ENCODE results near the gene RAB3GAP2.
"Not testable (repeated sequence)": the region's sequence is repeated elsewhere in the genome, so short reads cannot be mapped to it uniquely, and the experiment has no call there.

Gene RAB3GAP2

GRCh38 chr1:220195701-220196100 lies 76.6 kb downstream of the RAB3GAP2 start:
- DNase-seq (ENCODE audit: low spot score) = no peak

GRCh38 chr1:220189750-220190347 lies 82.4 kb downstream of the RAB3GAP2 start:
- DNase-seq (ENCODE audit: low spot score) = no peak

- DNase-seq (ENCODE audit: low spot score) = no peak
Observed at GRCh38 chr1:220188538-220188937, 83.7 kb downstream of the RAB3GAP2 start.

GRCh38 chr1:220186752-220187151 lies 85.5 kb downstream of the RAB3GAP2 start:
- no peak for DNase-seq (ENCODE audit: low spot score)

- no peak for DNase-seq (ENCODE audit: low spot score)
Observed at GRCh38 chr1:220184506-220184905, 87.7 kb downstream of the RAB3GAP2 start.

GRCh38 chr1:220182656-220183055 lies 89.6 kb downstream of the RAB3GAP2 start:
- no peak for DNase-seq (ENCODE audit: low spot score)

GRCh38 chr1:220182111-220182510 lies 90.1 kb downstream of the RAB3GAP2 start:
- no peak for DNase-seq (ENCODE audit: low spot score)

- no peak for DNase-seq (ENCODE audit: low spot score)
Observed at GRCh38 chr1:220176540-220176939, 95.7 kb downstream of the RAB3GAP2 start.

- no peak for DNase-seq (ENCODE audit: low spot score)
Observed at GRCh38 chr1:220170836-220171526, 101.3 kb downstream of the RAB3GAP2 start.

GRCh38 chr1:220169887-220170286 lies 102.4 kb downstream of the RAB3GAP2 start:
- not testable (repeated sequence) for DNase-seq (ENCODE audit: low spot score)

GRCh38 chr1:220166853-220167252 lies 105.4 kb downstream of the RAB3GAP2 start:
- DNase-seq (ENCODE audit: low spot score) = no peak

- DNase-seq (ENCODE audit: low spot score) = no peak
Observed at GRCh38 chr1:220164517-220164916, 107.7 kb downstream of the RAB3GAP2 start.

- DNase-seq (ENCODE audit: low spot score) = no peak
Observed at GRCh38 chr1:220164116-220164515, 108.1 kb downstream of the RAB3GAP2 start.

- DNase-seq (ENCODE audit: low spot score) = no peak
Observed at GRCh38 chr1:220160027-220160426, 112.2 kb downstream of the RAB3GAP2 start.

GRCh38 chr1:220159041-220159440 lies 113.2 kb downstream of the RAB3GAP2 start:
- DNase-seq (ENCODE audit: low spot score) = no peak

- DNase-seq (ENCODE audit: low spot score) = not testable (repeated sequence)
Observed at GRCh38 chr1:220158530-220158929, 113.7 kb downstream of the RAB3GAP2 start.

GRCh38 chr1:220157738-220158137 lies 114.5 kb downstream of the RAB3GAP2 start:
- no peak for DNase-seq (ENCODE audit: low spot score)

GRCh38 chr1:220156620-220157146 lies 115.6 kb downstream of the RAB3GAP2 start:
- no peak for DNase-seq (ENCODE audit: low spot score)

GRCh38 chr1:220153147-220153546 lies 119.1 kb downstream of the RAB3GAP2 start:
- no peak for DNase-seq (ENCODE audit: low spot score)

GRCh38 chr1:220151454-220151853 lies 120.8 kb downstream of the RAB3GAP2 start:
- no peak for DNase-seq (ENCODE audit: low spot score)

- DNase-seq (ENCODE audit: low spot score) = no peak
Observed at GRCh38 chr1:220149742-220150141, 122.5 kb downstream of the RAB3GAP2 start.

- DNase-seq (ENCODE audit: low spot score) = no peak
Observed at GRCh38 chr1:220144051-220144450, 128.2 kb downstream of the RAB3GAP2 start.

- no peak for DNase-seq (ENCODE audit: low spot score)
Observed at GRCh38 chr1:220139966-220140365, 132.3 kb downstream of the RAB3GAP2 start.

Measured in putamen (tissue), 1 donor.